SU-DHL-6 (cell line): ENCODE measurements around the gene PMFBP1.

Source experiments
- CTCF ChIP-seq: fragments of 200-600 bp; sonication (generic); IDR thresholded peaks from one replicate; pipeline ENCODE4 v1.5.1; 2017; ENCODE audit warnings: antibody characterized with exemption, mild to moderate bottlenecking, low read length, moderate library complexity; ENCODE audit not compliant: insufficient read depth, poor library complexity, severe bottlenecking
- EZH2phosphoT487 ChIP-seq: fragments of 200-600 bp; sonication (generic), shearing (Covaris generic); conservative IDR thresholded peaks from 2 replicates; pipeline ENCODE4 v1.6.1; 2018; ENCODE audit warnings: mild to moderate bottlenecking, antibody characterized with exemption, low read length, moderate library complexity, mixed read lengths

DNA sequence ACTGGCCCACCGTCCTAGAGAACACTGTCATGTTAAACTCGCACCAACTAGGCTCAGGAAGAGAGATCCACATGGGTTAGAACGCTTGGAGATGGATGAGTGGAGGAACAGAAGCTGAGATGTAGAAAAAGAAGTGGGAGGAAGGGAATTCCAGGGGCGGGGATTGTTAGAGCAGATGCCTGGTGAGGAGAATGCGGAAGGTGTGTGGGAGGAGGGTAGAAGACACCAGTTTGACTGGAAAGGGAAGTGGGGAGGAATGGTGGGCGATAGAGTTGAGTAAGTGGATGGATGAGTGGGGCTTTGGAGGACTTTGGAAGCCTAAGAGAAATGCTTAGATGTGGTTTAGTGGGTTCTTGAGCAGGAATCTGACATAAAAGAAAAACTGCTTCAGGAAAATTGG, 40.9 kb downstream of the PMFBP1 start:
- TF ChIP-seq CTCF (no peak), EZH2phosphoT487 (no peak)
